BJ (cell line): ENCODE data around the gene AARS1. TPM values are rescaled to one million over a fixed set of nuclear protein-coding genes. Genes with fewer than 3 reads are reported as not detected.
"Not testable (repeated sequence)": the region's sequence is repeated elsewhere in the genome, so short reads cannot be mapped to it uniquely, and the experiment has no call there.

Experiments
- CTCF ChIA-PET: fragments of 350-600 bp; formaldehyde crosslinking; extraction: SDS; loops from one replicate; lab custom pipeline; 2021; ENCODE audit warnings: antibody characterized with exemption, inconsistent platforms; lab: Yijun Ruan, JAX
- POLR2A ChIA-PET: fragments of 300-600 bp; sonication (Branson Sonifier 250); formaldehyde crosslinking; extraction: SDS; loops from one replicate; lab custom pipeline; 2021; ENCODE audit warnings: antibody characterized with exemption; lab: Charles Lee
- DNase-seq: peaks from one replicate; pipeline ENCODE4 v3.0.0-alpha.2; 2011; ENCODE audit warnings: low read depth
- H3K27me3 ChIP-seq: 2 replicates; pipeline ENCODE4 v1.6.0; 2011; ENCODE audit warnings: low read length; ENCODE audit not compliant: control insufficient read depth, insufficient read depth
- H3K36me3 ChIP-seq: 2 replicates; pipeline ENCODE4 v1.5.1; 2011; ENCODE audit warnings: low read length; ENCODE audit not compliant: control insufficient read depth, insufficient read depth
- H3K4me3 ChIP-seq: 2 replicates; pipeline ENCODE4 v1.5.1; 2011; ENCODE audit warnings: low read depth, mild to moderate bottlenecking, control low read depth, low read length
- CTCF ChIP-seq: IDR thresholded peaks from 2 replicates; pipeline ENCODE4 v1.5.1; 2011; ENCODE audit warnings: low read depth, mild to moderate bottlenecking, control low read depth, inconsistent platforms, low read length, moderate library complexity; ENCODE audit not compliant: insufficient read depth
- polyA minus RNA-seq: library from RNA; depleted of rRNA, polyadenylated mRNA; stranded (reverse); fragments of >200 nt; gene quantifications from 2 replicates; pipeline ENCODE4 v1.2.3, GENCODE V29; 2011; rRNA and poly(A)+ RNA removed
- polyA plus RNA-seq: library from polyadenylated mRNA; depleted of rRNA; stranded (reverse); fragments of >200 nt; gene quantifications from 2 replicates; pipeline ENCODE4 v1.2.3, GENCODE V29; 2011; rRNA removed

Gene AARS1
- polyA plus RNA-seq: 178 and 234 TPM in 2 replicates
- polyA minus RNA-seq: 186 and 255 TPM in 2 replicates

DNA sequence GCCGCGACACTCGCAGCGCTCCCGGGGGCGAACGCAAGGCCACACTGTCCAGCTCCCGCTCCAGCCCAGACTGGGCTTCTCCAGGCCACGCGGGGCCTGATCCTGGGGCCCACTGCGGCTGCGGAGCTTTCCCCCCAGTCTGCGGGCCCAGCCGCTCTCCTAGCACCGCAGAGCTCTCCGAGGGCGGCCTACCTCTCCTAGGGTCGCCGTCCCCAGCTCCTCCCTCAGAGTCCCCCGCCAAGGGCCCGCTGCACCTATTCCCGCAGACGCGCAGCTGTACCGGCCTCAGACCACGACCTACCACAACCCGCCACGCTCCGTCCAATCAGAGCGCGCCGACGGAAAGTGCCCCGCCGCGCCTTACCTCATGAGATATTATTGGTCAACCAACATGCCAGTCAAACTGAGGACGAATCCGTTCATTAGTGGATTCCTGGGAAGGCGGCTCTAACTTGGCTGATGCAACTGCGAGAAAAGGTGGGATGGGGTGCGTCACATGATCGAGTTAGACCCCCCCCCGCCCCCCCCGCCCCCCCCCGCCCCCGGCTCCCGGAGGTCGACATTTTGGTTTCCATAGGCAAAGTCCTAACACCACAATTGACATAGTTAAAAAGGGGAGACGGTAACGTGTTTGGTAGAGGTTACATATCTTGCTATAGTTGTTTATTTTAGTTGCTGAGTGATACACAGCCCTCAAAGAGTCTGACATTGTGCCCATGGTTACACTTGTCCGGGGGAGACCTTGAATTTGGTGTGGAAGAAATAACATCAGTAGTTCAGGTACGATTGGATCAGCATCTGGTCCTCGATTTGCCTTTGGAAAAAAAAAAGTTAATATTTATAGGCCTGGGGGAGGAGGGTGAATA lies at the start of gene AARS1:
TSS of gene AARS1 (minus strand) at position 278 of the 866 bp plus-strand sequence. CDS start 6,743 bp downstream, outside the sequence.
- H3K4me3 ChIP-seq: peak within 1 kb of the TSS; percentile 81
- ChIA-PET POLR2A (no interaction called here), CTCF (interaction anchor here (0.6 to 1.2 kb wide), 4 partner anchors 9 to 42 kb away, joined by 3 to 4 read pairs (median 4); partner anchors contain the start of gene DDX19B)
- peak; percentile 96 for DNase-seq
- H3K27me3 ChIP-seq: no peaks in the 10 kb centered on the region
- peaks cover 4% of the 10 kb centered on the region for H3K36me3 ChIP-seq
- no peak for TF ChIP-seq CTCF

DNA sequence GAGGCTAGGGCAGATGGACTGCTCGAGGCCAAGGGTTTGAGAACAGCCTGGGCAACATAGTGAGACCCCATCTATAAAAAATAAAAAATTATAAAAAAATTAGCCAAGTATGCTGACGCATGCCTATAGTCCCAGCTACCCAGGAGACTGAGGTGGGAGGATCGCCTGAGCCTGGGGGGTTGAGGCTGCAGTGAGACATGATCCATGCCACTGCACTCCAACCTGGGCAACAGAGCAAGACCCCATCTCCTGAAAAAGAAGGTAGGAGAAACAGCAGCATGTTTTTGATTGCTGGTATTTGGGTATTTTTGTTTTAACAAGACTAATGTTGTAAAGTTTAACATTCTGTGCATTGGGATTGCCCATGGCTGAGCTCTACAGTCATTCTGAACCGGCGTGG lies 48.5 kb upstream of the AARS1 start:
- no peak for DNase-seq
- peaks cover 11% of the 10 kb centered on the region for H3K36me3 ChIP-seq
- no peak overlapping the region for H3K4me3 ChIP-seq
- CTCF ChIA-PET: no interaction called here
- H3K27me3 ChIP-seq: no peaks in the 10 kb centered on the region
- no peak for TF ChIP-seq CTCF
- POLR2A ChIA-PET: no interaction called here

DNA sequence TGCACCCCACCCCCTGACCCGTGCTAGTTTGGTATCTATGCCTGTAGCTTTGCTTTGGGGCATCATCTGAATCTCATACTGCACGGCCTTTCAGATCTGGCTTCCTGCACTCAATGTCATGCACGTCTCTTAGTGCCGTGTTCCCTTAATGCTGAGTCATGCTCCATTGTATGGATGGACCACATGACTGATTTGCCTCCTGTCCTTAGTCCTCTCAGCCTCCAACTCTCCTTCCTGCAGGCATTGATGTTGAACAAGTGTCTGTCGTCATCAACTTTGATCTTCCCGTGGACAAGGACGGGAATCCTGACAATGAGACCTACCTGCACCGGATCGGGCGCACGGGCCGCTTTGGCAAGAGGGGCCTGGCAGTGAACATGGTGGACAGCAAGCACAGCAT lies 43.4 kb upstream of the AARS1 start:
- not testable (repeated sequence) for DNase-seq
- CTCF ChIA-PET: interaction anchor here (0.7 to 1.5 kb wide), 6 partner anchors 11 to 321 kb away, joined by 3 to 4 read pairs (median 3); no protein-coding TSS in a partner anchor

GRCh38 chr16:70331588-70332358 lies 42.5 kb upstream of the AARS1 start:
- no peaks in the 10 kb centered on the region for H3K27me3 ChIP-seq
- ChIA-PET CTCF (interaction anchor here (0.7 to 2.6 kb wide), 11 partner anchors 8 to 322 kb away, joined by 3 to 18 read pairs (median 3); partner anchors contain the start of gene DDX19A), POLR2A (no interaction called here)
- TF ChIP-seq CTCF: peak; percentile 59
- H3K4me3 ChIP-seq: no peak overlapping the region
- DNase-seq: no peak
- H3K36me3 ChIP-seq: peaks cover 19% of the 10 kb centered on the region

More for the DNA sequence above, 43.4 kb upstream of the AARS1 start:
- H3K36me3 ChIP-seq: peaks cover 19% of the 10 kb centered on the region
- POLR2A ChIA-PET, H3K4me3 ChIP-seq, H3K27me3 ChIP-seq: not testable (repeated sequence)

DNA sequence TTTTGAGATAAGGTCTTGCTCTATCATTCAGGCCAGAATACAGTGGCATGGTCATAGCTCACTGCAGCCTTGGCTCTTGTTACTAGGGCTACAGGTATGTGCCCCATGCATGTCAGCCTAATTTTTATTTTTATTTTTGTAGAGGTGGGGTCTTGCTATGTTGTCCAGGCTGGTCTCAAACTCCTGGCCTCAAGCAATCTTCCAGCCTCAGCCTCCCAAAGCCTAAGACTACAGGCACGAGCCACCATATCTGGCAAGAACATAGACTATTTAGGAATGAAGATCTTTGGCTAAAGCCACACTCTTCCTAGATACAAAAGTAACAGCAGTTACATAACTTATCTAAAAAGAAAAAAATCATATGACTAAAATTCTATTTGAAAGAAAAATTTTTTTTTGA lies 41.8 kb upstream of the AARS1 start:
- Histone ChIP-seq H3K4me3 (no peak overlapping the region), H3K27me3 (no peaks in the 10 kb centered on the region), H3K36me3 (peaks cover 19% of the 10 kb centered on the region)
- CTCF ChIA-PET: interaction anchor here (0.7 to 2.6 kb wide), 8 partner anchors 8 to 323 kb away, joined by 3 to 18 read pairs (median 4); partner anchors contain the start of gene DDX19A
- POLR2A ChIA-PET: no interaction called here
- no peak for DNase-seq
- TF ChIP-seq CTCF: no peak
